ENCODE measurements around the gene TKT.

The TKT gene

GRCh38 chr3:53198256-53198977 lies 57.4 kb downstream of the TKT start:
- DNase-seq (ENCODE audit: low read depth) = no peak

- DNase-seq (ENCODE audit: low read depth) = peak; percentile 85
Measured at GRCh38 chr3:53196575-53197407, 59.0 kb downstream of the TKT start.

GRCh38 chr3:53195602-53196574 lies 59.9 kb downstream of the TKT start:
- DNase-seq (ENCODE audit: low read depth) = no peak

- DNase-seq (ENCODE audit: low read depth) = no peak
Measured at GRCh38 chr3:53195066-53195450, 60.8 kb downstream of the TKT start.

GRCh38 chr3:53194210-53195065 lies 61.4 kb downstream of the TKT start:
- no peak for DNase-seq (ENCODE audit: low read depth)

- no peak for DNase-seq (ENCODE audit: low read depth)
Measured at GRCh38 chr3:53193466-53194209, 62.2 kb downstream of the TKT start.

GRCh38 chr3:53192608-53193007 lies 63.2 kb downstream of the TKT start:
- DNase-seq (ENCODE audit: low read depth) = no peak

- DNase-seq (ENCODE audit: low read depth) = no peak
Measured at GRCh38 chr3:53191836-53192480, 63.9 kb downstream of the TKT start.

GRCh38 chr3:53190659-53191058 lies 65.2 kb downstream of the TKT start:
- DNase-seq (ENCODE audit: low read depth) = no peak

GRCh38 chr3:53189276-53189675 lies 66.5 kb downstream of the TKT start:
- no peak for DNase-seq (ENCODE audit: low read depth)

GRCh38 chr3:53188720-53189119 lies 67.1 kb downstream of the TKT start:
- DNase-seq (ENCODE audit: low read depth) = no peak

GRCh38 chr3:53188136-53188685 lies 67.6 kb downstream of the TKT start:
- no peak for DNase-seq (ENCODE audit: low read depth)

GRCh38 chr3:53187430-53187829 lies 68.4 kb downstream of the TKT start:
- DNase-seq (ENCODE audit: low read depth) = no peak

- DNase-seq (ENCODE audit: low read depth) = no peak
Measured at GRCh38 chr3:53186726-53187125, 69.1 kb downstream of the TKT start.

GRCh38 chr3:53185761-53186465 lies 69.9 kb downstream of the TKT start:
- DNase-seq (ENCODE audit: low read depth) = no peak

- DNase-seq (ENCODE audit: low read depth) = no peak
Measured at GRCh38 chr3:53184701-53185100, 71.1 kb downstream of the TKT start.

GRCh38 chr3:53183514-53183913 lies 72.3 kb downstream of the TKT start:
- no peak for DNase-seq (ENCODE audit: low read depth)

- DNase-seq (ENCODE audit: low read depth) = no peak
Measured at GRCh38 chr3:53182764-53183355, 73.0 kb downstream of the TKT start.

GRCh38 chr3:53181528-53181927 lies 74.3 kb downstream of the TKT start:
- DNase-seq (ENCODE audit: low read depth) = no peak
